ENCODE results near the gene TICAM1. TPM values are rescaled to one million over a fixed set of nuclear protein-coding genes. Genes with fewer than 3 reads are reported as not detected.
"Not testable (repeated sequence)": the region's sequence is repeated elsewhere in the genome, so short reads cannot be mapped to it uniquely, and the experiment has no call there.

Gene TICAM1
- total and polyA plus RNA-seq, 2 of the 8 experiments (the other 6 are each of a cell fraction or from before 2014, with no cell fraction given), result 0.41 to 0.65 TPM

GRCh38 chr19:4845975-4846374, 14.5 kb upstream of the TICAM1 start:
- not testable (repeated sequence) for H2BK15ac ChIP-seq (ENCODE audit: low read length); H3K9me3 ChIP-seq (ENCODE audit: insufficient read depth in 2 of 2, low read depth in 1 of 2, low read length in 1 of 2); H3K4ac ChIP-seq (replicated peaks; ENCODE audit: insufficient read length, low read depth, low read length); H3K4me2 ChIP-seq (ENCODE audit: insufficient read depth in 1 of 2, low read depth in 2 of 2, low read length in 2 of 2); H3K27ac ChIP-seq (ENCODE audit: low read depth, low read length); DNase-seq (ENCODE audit: low read depth in 1 of 2, low spot score in 2 of 2); H3K56ac ChIP-seq (replicated peaks; ENCODE audit: insufficient read length, low read depth, low read length); FAIRE-seq; H3K4me1 ChIP-seq (replicated peaks in 1 of 4; ENCODE audit: control insufficient read depth in 3 of 4, insufficient read depth in 4 of 4, low read length in 3 of 4); H3K23ac ChIP-seq (ENCODE audit: insufficient read length); H4K8ac ChIP-seq (ENCODE audit: extremely low read depth, insufficient read depth, low read length); H2AK5ac ChIP-seq (ENCODE audit: low read depth, low read length); H2BK12ac ChIP-seq (ENCODE audit: low read depth, low read length); H3K18ac ChIP-seq (ENCODE audit: extremely low read depth, low read length); H3K79me1 ChIP-seq (ENCODE audit: low read depth, low read length); H3K9ac ChIP-seq (replicated peaks in 1 of 4; ENCODE audit: extremely low read depth in 1 of 4, low read depth in 3 of 4, low read length in 3 of 4); H2BK5ac ChIP-seq (ENCODE audit: low read depth, low read length); H3K14ac ChIP-seq (ENCODE audit: insufficient read length); H2BK20ac ChIP-seq (ENCODE audit: low read length); H3K4me3 ChIP-seq (ENCODE audit: extremely low read depth in 1 of 4, insufficient read depth in 2 of 4, low read depth in 3 of 4, low read length in 4 of 4); H4K5ac ChIP-seq (ENCODE audit: insufficient read length, low read depth, low read length); H4K20me1 ChIP-seq (replicated peaks in 1 of 2; ENCODE audit: control insufficient read depth in 1 of 2, insufficient read depth in 2 of 2, low read length in 2 of 2); H3K23me2 ChIP-seq (ENCODE audit: low read depth, low read length); H4K91ac ChIP-seq (replicated peaks; ENCODE audit: insufficient read length, low read length); H2AFZ ChIP-seq (ENCODE audit: low read length); H3K27me3 ChIP-seq (replicated peaks in 1 of 4; ENCODE audit: control insufficient read depth in 3 of 4, extremely low read depth in 1 of 4, insufficient read depth in 3 of 4, low read length in 3 of 4); H2BK120ac ChIP-seq (replicated peaks; ENCODE audit: low read depth, low read length); H3K79me2 ChIP-seq (ENCODE audit: control insufficient read depth in 1 of 2, insufficient read depth in 2 of 2, low read length in 2 of 2)
- H3K36me3 ChIP-seq (ENCODE audit: control insufficient read depth in 2 of 4, insufficient read depth in 4 of 4, low read length in 3 of 4), result peaks cover 8 to 29% (median 21%) of the 10 kb centered on the region in 4 experiments
- CTCF ChIA-PET (ENCODE audit: partially characterized antibody), result interaction anchor here (0.7 to 5.2 kb wide), 6 partner anchors 20 to 358 kb away, joined by 3 to 32 read pairs (median 3); no protein-coding TSS in a partner anchor
- WGBS, 2 experiments (ENCODE audit: extremely low coverage in 1 of 2, insufficient coverage in 1 of 2, insufficient read length in 1 of 2, insufficient replicate concordance in 2 of 2, low coverage in 1 of 2, low lambda C conversion rate in 2 of 2, missing lambda C conversion rate in 1 of 2), result 85% methylated on average over 4 of the region's 9 CpGs; no CpG with 5 or more reads in 1 of the 2 experiments
- POLR2A ChIA-PET (ENCODE audit: partially characterized antibody), result interaction anchor here (1.2 kb wide), 1 partner anchor 82 kb away, joined by 3 read pairs; no protein-coding TSS in a partner anchor

All from H1 (cell line).